HFF-Myc (cell line): ENCODE measurements around the gene KCNJ18.
"Not testable (repeated sequence)": the region's sequence is repeated elsewhere in the genome, so short reads cannot be mapped to it uniquely, and the experiment has no call there.

Source experiments
- DNase-seq: peaks from one replicate; pipeline ENCODE4 v3.0.0-alpha.2; 2011; ENCODE audit warnings: low read depth; ENCODE audit errors: extremely low read depth
- H3K4me3 ChIP-seq: replicated peaks from 2 replicates; pipeline ENCODE4 v1.5.1; 2011; ENCODE audit warnings: low read depth, mild to moderate bottlenecking, control low read depth, low read length
- TF ChIP-seq, protein P1 (sequence below): IDR thresholded peaks from 2 replicates; pipeline ENCODE4 v1.5.1; 2012; ENCODE audit warnings: mild to moderate bottlenecking, low read depth, low read length, control low read depth; ENCODE audit errors: missing control alignments

Gene KCNJ18

DNA sequence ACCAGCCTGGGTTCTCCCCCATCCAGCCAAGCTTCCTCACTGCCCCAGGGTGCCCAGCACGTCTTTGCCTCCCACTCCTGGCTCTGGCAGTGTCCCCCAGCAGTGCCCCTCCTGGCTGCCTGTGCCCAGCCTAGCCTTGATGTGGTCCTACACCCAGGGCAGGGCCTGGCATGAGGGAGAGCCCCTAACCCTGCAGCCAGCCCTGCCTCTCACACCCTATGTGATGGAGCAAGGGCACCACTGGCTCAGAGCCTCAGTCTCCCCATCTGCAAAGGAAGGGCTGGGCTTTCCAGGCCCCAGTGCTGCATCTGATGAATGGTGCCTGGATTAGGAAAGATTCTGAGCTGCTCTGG is 5.2 kb downstream of the KCNJ18 start:
- DNase-seq, H3K4me3 ChIP-seq: not testable (repeated sequence)

GRCh38 chr17:21698437-21699075 is 6.2 kb downstream of the KCNJ18 start:
- DNase-seq, H3K4me3 ChIP-seq: not testable (repeated sequence)

GRCh38 chr17:21699124-21699523 is 6.8 kb downstream of the KCNJ18 start:
- not testable (repeated sequence) for DNase-seq, H3K4me3 ChIP-seq

DNA sequence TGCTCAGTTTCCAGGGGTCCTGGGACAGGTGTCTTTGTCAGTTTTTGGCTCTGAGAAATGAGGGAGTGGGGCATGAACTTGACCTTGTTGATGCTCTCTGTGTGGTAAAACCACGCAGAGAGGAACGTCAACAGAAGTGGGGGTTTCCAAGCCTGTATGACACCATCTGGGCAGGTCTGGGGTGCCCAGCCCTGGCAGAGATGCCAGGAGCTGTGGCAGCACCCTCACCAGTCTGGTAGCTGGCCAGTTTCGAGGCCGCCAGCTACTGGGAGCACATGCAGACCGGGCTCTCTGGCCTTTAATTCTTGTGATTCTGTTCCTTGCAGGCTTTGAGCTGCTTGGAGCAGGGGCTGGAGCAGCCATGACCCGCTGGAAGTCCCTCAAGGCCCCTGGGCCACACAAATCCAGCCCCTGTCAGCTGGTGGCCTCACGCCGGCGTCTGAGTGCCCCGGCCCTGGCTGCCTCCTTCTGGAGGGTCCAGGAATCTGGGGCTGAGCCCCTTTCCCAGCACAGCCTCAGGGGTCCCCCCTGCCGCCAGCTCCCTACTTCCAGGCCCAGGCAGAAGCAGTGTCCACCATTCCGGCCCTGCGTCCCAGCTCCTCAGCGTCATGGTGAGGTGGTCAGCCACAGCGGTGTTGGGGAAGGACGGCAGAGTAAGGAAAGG is 7.4 kb downstream of the KCNJ18 start:
- DNase-seq = not testable (repeated sequence)

GRCh38 chr17:21701090-21701489 is 8.8 kb downstream of the KCNJ18 start:
- DNase-seq, H3K4me3 ChIP-seq: not testable (repeated sequence)

More for the DNA sequence above, 7.4 kb downstream of the KCNJ18 start:
- not testable (repeated sequence) for H3K4me3 ChIP-seq

GRCh38 chr17:21702029-21702428 is 9.7 kb downstream of the KCNJ18 start:
- DNase-seq, H3K4me3 ChIP-seq: not testable (repeated sequence)

GRCh38 chr17:21702521-21702920 is 10.2 kb downstream of the KCNJ18 start:
- not testable (repeated sequence) for DNase-seq

DNA sequence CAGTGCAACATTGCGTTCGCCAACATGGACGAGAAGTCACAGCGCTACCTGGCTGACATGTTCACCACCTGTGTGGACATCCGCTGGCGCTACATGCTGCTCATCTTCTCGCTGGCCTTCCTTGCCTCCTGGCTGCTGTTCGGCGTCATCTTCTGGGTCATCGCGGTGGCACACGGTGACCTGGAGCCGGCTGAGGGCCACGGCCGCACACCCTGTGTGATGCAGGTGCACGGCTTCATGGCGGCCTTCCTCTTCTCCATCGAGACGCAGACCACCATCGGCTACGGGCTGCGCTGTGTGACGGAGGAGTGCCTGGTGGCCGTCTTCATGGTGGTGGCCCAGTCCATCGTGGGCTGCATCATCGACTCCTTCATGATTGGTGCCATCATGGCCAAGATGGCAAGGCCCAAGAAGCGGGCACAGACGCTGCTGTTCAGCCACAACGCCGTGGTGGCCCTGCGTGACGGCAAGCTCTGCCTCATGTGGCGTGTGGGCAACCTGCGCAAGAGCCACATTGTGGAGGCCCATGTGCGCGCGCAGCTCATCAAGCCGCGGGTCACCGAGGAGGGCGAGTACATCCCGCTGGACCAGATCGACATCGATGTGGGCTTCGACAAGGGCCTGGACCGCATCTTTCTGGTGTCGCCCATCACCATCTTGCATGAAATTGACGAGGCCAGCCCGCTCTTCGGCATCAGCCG is 10.8 kb downstream of the KCNJ18 start:
- DNase-seq, H3K4me3 ChIP-seq: not testable (repeated sequence)

More at GRCh38 chr17:21702521-21702920, 10.2 kb downstream of the KCNJ18 start:
- not testable (repeated sequence) for H3K4me3 ChIP-seq

- H3K4me3 ChIP-seq, DNase-seq: not testable (repeated sequence)
These were observed 11.9 kb downstream of the KCNJ18 start for GRCh38 chr17:21703891-21704872.

DNA sequence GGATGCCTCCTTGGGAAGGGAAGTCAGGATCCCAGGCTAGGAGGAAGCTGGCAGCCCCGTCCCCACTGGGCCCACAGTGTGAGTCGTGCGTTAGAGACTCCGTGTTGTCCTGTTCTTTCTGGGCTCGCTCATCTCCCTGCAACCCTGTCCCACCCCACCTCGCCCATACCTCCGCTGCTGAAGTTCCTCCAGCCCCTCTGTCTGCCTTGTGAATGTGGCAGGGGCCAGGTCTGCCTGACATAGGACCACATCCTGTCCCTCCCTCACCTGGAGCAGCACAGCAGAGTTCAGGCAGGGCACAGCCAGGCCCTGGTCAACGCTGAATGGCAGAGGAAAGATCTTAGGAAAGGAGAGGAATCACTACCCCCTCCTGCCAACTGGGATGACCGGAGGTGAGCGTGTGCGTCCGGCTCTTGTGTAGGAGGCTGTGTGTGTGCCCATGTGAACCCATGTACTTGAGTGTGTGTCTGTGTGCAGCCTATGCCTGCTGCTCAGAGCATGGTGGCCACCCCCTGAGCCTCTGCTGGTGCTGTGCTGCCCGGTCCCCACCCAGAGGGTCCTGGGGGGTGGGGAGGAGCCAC is 12.8 kb downstream of the KCNJ18 start:
- no peak overlapping the region for H3K4me3 ChIP-seq
- TF ChIP-seq, protein P1, sequence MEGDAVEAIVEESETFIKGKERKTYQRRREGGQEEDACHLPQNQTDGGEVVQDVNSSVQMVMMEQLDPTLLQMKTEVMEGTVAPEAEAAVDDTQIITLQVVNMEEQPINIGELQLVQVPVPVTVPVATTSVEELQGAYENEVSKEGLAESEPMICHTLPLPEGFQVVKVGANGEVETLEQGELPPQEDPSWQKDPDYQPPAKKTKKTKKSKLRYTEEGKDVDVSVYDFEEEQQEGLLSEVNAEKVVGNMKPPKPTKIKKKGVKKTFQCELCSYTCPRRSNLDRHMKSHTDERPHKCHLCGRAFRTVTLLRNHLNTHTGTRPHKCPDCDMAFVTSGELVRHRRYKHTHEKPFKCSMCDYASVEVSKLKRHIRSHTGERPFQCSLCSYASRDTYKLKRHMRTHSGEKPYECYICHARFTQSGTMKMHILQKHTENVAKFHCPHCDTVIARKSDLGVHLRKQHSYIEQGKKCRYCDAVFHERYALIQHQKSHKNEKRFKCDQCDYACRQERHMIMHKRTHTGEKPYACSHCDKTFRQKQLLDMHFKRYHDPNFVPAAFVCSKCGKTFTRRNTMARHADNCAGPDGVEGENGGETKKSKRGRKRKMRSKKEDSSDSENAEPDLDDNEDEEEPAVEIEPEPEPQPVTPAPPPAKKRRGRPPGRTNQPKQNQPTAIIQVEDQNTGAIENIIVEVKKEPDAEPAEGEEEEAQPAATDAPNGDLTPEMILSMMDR = no peak
- no peak for DNase-seq

GRCh38 chr17:21705746-21706145 is 13.4 kb downstream of the KCNJ18 start:
- H3K4me3 ChIP-seq, DNase-seq: not testable (repeated sequence)

GRCh38 chr17:21706546-21706945 is 14.2 kb downstream of the KCNJ18 start:
- DNase-seq = not testable (repeated sequence)

DNA sequence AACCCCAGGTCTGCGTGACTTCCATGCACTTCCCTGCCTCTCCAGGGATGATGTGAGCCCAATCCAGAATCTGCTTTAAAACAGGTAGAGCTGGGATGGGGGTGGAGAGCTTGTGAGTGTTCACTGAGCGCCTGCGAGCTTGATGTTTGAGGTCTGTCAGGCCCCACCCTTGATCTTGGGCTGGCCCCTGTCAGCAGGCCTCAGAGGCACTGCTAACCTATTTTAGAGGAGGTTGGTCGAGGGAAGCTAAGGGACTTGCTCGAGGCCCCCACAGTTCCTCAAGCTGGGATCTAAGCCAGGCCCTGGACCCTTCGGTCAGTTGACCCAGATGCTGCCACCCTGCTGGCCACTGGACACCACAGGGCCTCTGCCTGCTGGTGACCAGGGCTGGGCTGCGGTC is 14.8 kb downstream of the KCNJ18 start:
- not testable (repeated sequence) for DNase-seq, H3K4me3 ChIP-seq

More at GRCh38 chr17:21706546-21706945, 14.2 kb downstream of the KCNJ18 start:
- H3K4me3 ChIP-seq = not testable (repeated sequence)

DNA sequence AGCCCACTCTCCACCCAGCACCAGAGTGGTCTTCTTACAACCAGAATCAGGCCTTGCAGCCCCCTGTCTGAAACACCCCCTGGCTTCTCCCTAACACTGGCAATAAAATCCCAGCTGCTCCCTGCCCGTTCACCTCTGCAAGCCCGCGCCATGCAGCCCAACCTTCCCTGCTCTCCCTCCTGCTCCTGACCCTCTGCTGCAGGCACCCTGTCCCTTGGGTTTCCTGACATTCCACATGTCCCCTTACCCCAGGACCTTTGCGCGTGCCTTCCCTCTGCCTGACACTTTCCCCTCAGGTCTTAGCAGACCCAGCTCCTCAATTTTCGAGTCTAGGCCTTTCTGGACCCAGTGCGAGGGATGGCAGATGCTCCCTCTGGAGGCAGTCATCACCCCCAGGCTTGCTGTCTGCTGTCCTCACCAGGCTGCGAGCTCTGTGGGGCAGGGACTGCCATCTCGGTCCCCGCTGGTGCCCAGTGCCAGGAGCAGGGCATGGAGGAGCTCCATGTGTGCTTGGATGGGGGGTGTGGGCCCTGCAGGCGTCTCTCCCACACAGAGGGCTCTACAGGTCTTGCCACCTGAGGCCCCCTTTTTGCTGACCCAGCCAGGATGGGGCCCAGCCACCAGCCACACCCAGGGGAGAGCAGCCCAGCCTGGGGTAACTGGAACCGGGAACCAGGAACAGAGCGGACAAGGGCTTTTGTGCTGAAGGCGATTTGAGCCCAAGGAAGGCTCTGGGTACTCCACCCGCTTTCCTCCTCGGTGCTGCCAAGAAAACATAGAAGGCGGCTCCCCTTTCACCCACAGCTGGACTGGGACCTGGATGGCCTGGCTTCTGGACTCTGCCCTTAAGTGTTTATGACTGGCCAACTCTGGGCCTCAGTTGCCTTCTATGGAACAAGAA is 15.6 kb downstream of the KCNJ18 start:
- H3K4me3 ChIP-seq, DNase-seq: not testable (repeated sequence)
